GM19452 (cell line): Measurements from ENCODE around the gene GOLIM4.
A peak's percentile ranks its signal among the peaks of the same experiment; 100 is the strongest.
"Not testable (repeated sequence)": the region's sequence is repeated elsewhere in the genome, so short reads cannot be mapped to it uniquely, and the experiment has no call there.

Experiments used
- ATAC-seq: cut with Tn5 transposase; IDR thresholded peaks from one replicate; pipeline ENCODE4 v1.9.1; 2021; ENCODE audit not compliant: unreplicated experiment

GOLIM4 gene

DNA sequence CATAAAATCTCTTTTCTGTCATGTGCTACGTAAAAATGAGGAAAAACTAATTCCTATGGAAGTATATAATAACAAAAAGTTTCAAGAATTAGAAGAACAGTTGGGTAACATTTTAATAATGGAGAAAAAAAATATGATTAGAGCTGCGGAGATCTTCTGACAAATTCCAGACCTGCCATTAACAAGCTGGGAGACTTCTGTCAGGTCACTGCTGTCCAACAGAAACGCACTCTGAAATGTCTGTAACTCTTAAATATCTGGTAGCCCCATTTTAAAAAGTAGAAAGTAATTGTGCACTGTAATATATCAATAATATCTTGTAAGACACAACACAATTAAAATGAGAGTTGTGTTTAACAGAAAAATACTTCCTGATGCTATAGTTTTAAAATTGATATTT lies 15.7 kb downstream of the GOLIM4 start:
- ATAC-seq: no peak

DNA sequence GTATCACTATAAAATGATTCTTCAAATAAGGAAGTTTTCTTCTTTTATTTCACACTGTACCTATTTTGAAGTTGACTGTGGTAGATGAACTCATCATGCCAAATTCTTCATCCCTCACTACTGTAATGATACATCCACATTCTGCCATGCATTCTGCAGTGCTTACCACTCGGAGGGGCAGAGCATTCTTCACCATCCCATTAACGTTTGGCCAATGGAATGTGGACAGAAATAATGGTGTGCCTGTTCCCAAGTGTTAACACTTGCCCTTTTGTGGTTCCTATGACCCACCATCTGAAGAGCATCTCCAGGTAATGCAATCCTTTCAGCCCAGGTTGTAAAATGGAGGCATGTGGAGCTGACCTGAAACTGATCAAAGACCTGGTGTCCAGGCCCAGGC lies 18.6 kb downstream of the GOLIM4 start:
- ATAC-seq: no peak

DNA sequence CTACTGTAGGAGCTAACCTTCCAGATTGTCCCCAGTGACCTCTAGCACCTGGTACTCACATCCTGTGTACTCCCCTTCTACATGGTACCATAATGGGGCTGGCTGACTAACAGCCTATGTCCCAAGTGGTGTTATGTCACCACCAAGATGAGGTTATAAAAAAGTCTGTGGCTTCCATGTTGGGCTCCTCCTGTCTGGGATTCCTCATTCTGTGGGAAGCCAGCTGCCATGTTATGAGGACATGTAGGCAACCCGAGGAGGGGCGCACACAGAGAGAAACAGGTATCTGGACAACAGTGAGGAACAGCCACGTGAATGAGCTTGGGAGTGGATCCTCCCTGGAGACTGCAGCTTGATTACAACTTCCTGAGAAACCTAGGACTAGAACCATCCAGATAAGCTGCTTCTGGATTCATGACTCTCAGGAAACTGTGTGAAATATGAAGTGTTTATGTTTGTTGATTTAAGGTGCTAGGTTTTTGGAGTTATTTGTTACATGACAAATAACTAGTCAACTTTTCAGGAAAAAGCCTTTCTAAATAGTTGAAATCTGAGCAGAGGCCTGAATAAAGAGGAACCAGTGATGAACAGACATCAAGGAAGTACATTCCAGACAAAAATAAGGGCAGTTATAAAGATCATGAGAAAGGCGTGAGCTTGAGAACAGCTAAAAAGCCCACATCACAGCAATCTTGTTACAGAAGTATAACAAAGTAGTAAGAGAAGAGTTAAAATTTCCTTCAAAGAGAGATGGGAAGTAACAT lies 21.7 kb downstream of the GOLIM4 start:
- no peak for ATAC-seq

DNA sequence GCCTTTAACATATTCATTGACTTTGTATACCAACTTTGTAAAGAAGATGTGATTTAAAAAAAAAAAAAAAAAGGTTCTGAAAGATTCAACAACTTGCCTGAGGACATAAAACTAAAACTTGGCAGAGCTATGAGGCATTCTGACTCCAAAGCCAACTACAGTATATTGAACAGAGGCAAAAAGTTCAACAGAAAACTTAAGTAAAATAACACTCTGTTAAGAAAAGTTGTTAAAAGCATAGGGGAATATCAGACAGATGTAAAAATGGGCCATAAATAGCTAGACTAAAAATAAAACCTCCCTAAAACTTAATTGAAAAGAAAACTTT lies 23.4 kb downstream of the GOLIM4 start:
- ATAC-seq: no peak

DNA sequence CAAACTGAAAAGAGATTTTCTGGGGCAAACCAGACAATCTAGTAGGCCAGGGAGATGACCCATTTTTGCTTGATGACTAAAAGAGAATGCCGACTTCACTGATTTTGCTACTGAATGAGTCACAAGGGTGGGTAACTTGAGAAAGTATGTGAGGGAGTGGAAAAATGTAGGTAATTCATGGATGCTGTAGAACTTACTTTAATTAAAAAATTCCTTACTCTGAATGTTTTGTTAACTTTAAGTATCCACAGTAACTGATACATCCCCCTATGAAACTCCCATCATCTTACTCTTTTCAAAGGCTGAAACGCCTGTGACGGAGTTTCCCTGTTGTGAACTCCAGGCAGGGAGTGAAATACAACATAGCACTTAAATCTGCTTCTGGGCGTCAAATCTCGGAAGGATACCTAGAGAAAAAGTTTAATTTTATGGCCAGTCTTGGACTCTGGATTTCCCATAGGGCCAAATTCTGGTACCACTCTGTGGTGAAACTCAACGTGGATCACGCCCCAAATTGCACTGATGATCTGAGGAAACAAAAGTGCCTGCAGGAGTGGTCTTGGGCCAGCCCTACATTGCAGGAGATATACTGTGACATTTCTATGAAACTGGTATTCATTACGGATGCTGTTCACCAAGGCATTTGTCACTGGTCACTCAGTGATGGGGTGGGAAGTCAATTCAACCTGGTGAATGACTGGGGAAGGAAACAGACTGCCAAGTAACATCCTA lies 24.0 kb downstream of the GOLIM4 start:
- ATAC-seq: no peak

DNA sequence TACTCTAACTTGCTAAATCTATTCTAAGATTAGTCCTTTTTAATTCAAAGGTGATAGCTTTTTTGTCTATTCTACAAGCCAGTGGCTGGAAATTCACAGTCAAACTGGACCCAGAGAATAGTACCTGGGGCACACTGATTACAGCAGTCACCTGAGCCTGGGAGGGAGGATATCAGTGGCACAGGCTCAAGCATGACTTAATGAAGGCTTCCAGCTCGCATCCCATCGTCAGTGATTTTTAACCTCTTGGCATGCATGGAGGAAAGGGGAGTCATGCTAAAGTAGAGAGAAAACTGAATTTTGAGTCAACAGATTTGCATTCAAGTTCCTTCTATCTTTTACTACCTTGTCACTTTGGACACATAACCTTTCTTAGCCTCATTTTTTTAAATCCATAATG lies 24.8 kb downstream of the GOLIM4 start:
- no peak for ATAC-seq

DNA sequence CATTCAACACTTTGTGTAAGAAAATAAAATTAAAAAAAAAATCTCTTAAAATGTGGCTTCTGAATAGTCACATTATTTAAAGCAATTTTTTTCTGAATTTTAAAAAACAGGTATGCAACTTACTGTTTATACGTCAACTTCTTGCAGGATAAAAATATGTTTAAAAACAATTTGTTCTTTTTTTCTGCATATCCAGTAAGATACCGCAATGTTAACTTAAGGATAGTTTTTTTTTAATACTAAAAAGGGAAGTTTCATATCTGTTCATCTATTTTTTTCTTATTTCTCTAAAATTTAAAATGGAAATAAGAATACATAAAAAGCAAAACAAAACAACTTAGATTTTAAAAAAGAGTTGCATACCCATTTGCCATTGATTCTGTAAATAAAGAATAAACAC lies 27.4 kb downstream of the GOLIM4 start:
- no peak for ATAC-seq

DNA sequence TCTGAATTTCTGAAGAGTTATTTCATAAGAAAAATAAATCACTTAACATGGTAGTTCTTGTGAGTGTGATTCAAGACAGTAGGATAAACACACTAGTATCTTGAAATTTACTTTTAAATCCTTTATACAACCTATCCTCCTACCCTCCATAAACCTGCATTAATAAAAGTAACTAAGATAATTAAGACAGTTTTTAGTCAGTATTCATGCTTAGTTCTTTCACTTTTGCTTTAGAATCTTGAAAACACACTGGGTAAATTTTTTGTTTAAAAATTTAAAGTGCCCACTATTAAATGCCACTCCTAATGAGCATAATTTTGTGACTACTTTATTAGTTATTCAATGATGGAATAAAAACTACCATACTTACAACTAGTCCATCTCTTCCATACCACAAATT lies 28.8 kb downstream of the GOLIM4 start:
- ATAC-seq: no peak

DNA sequence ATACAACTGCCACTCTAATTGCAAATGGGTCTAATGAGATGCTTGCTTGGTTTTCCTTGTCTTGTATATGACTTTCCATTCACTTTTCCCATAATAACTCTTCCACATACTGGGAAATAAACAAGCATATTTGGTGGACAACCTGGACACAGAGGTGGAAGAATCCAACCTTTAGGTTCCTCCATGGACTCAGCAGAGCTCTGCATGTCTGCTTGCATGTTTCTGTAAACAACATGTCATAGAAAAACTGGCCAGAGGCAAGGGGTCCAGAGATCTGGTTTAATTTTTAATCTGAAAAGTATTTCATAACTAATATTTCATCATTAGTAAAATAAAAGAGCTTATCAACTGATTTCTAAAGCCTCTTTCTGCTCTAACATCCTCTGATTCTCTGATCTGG lies 30.2 kb downstream of the GOLIM4 start:
- ATAC-seq: no peak

DNA sequence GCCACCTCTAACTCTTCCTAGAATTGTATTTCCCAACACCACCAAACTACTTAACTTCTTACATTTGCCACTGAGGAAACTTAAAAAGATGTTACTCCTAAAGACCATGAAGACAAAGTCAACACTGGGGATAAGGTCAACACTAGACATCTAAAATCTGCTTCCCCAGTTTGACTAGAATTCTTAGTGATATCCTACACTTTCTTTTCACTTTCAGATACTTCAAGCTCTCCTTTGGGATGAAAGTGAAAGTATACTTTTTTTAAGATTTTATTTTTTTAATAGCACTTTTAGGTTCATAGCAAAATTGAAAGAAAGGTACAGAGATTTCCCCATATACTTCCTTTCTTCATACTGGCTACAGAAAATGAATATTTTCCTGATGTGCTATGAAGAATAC lies 32.6 kb downstream of the GOLIM4 start:
- ATAC-seq: no peak

DNA sequence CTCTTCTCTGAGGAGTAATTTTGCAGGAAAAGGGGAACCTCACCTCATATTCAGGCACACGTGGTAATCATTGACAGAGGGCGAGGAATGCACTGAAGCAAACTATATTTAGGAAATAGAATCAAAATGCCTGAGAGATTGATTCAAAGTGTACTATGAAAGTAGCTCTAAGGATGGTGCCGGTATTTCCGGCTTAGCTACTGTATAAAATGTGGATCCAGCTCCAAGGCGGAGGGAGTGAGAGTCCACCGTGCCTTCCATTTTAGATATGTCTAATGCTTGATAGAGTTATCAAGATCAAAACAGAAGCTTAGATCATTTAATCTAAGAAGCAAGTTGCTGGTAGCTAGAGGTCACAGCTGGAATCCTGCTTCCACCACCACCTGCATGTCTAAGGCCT lies 33.0 kb downstream of the GOLIM4 start:
- no peak for ATAC-seq

DNA sequence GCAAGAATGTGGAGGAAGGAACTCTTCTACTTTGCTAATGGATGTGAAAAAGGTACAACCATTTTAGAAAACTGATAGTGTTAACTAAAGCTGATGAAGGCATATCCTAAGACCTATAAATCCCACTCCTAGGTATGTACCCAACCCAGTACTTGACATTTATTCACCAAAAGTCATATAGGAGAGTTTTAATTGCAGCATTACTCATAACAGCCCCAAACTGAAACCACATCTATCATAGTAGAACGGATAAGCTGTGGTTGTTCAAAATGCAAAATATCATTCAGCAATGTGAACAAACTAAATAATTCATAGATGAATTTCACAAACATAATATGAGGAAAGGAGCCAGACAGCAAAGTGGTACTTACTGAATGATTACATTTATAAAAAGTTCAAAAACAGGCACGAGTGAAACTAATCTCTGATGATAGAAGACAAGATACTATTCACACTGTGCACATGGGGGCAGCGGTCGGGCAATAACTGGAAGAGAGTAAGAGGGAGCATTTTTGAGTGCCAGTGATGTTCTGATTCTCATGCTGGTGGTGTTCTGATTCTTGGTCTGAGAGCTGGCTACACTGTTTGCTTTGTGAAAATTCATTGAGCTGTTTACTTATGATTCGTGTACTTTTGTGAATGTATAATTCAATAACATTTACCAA lies 34.3 kb downstream of the GOLIM4 start:
- peak; percentile 92 for ATAC-seq

DNA sequence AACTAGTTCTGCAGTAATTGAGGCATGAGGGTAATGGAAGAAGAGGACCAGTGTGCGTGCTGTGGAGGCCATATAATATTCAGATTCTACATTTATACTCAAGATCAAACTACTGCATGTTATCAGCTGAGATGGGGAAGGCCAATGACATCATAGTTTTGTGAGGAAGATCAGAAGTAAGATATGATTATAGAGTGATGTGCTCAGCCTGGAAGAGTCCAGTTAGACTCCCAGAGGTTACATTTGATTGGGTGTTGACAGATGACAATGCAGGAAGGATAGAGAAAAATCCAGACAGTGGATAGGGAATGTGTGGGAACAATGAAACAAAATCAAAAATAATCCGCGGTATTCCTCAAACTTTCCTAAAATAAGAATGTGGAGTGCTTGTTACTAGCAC lies 35.4 kb downstream of the GOLIM4 start:
- no peak for ATAC-seq

DNA sequence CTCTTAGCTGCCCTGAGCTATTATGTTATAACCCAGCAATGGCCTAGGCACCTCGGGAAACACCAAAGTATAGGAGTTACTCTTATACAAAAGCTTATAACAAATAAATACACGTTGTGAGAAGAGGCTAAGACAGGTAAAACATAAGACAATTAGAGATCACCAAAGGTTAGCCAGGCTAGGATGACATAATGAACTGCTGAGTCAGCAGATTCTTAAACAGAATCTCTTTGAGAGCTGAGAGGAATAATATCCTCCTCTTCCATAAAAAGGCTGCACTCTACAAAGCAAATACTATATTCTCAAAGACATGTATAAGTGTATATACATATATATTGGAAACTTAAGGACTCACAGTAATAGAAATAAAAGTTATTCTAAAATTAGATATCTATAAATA lies 37.2 kb downstream of the GOLIM4 start:
- ATAC-seq: no peak

DNA sequence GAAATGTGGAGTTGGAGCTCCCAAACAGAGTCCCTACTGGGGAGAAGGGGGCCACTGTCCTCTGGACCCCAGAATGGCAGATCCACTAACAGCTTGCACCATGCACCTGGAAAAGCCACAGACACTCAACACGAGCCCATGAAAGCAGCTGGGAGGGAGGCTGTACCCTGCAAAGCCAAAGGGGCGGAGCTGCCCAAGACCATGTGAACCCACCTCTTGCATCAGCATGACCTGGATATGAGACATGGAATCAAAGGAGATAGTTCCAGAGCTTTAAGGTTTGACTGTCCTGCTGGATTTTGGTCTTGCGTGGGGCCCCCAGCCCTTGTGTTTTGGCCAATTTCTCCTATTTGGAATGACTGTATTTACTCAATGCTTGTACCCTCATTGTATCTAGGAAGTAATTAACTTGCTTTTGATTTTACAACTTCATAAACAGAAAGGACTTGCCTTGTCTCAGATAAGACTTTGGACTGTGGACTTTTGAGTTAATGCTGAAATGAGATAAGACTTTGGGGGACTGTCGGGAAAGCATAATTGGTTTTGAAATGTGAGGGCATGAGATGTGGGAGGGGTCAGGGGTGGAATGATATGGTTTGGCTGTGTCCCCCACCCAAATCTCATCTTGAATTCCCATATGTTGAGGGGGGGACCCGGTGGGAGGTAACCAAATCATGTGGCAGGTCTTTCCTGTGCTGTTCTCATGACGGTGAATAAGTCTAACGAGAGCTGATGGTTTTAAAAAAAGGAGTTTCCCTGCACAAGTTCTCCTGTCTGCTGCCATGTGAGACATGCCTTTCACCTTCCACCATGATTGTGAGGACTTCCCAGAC lies 39.1 kb downstream of the GOLIM4 start:
- not testable (repeated sequence) for ATAC-seq

DNA sequence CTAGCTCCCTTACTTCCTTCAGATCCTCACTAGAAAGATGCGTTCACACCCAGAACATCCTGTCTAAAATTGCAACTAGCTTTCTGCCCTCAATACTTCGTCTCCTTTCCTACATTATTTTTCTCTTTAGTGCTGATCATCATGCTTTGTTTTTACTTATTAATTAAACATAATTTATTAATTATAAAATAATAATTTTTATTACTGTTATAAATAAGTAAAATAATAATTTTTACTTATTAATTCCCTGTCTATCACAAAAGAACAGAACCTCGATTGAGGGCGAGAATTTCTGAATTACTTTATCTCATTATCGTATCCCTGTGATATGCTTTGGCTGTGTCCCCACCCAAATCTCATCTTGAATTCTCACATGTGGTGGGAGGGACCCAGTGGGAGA lies 41.3 kb downstream of the GOLIM4 start:
- no peak for ATAC-seq

DNA sequence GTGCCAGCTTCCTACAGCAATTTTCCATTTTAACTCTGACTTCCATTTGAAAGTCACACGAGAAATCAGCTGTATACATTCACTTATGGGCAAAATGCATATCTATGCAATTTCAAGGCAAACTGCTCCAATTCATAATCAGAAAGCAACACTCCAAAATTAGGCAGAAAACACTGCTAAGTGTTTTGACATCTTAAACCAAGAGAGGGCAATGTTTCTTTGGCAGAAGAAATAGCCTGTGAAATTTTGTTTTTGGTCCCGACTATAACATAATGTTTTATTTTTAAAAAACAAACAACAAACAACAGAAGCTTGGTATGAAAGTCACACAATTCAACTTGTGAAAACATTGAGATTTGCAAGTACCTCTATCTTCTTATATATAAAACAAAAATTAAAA lies 42.6 kb downstream of the GOLIM4 start:
- ATAC-seq: no peak

DNA sequence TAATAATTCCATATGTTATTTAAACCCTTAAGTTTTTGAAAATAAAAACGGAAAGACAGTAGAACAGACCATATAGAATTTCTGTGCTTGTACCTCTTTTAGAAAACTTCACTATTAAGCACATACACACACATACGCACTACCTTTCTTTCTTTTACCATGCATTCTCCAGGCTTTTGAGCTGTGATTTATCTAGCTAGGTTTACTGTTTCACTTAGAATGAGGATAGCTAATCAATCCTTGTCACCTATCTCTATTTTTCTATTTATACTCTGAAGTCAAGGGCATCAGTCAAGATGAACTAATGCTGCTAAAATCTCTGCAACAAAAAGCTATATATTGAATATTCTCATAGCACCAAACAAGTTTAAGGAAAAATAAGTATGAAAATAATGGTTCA lies 43.2 kb downstream of the GOLIM4 start:
- no peak for ATAC-seq

DNA sequence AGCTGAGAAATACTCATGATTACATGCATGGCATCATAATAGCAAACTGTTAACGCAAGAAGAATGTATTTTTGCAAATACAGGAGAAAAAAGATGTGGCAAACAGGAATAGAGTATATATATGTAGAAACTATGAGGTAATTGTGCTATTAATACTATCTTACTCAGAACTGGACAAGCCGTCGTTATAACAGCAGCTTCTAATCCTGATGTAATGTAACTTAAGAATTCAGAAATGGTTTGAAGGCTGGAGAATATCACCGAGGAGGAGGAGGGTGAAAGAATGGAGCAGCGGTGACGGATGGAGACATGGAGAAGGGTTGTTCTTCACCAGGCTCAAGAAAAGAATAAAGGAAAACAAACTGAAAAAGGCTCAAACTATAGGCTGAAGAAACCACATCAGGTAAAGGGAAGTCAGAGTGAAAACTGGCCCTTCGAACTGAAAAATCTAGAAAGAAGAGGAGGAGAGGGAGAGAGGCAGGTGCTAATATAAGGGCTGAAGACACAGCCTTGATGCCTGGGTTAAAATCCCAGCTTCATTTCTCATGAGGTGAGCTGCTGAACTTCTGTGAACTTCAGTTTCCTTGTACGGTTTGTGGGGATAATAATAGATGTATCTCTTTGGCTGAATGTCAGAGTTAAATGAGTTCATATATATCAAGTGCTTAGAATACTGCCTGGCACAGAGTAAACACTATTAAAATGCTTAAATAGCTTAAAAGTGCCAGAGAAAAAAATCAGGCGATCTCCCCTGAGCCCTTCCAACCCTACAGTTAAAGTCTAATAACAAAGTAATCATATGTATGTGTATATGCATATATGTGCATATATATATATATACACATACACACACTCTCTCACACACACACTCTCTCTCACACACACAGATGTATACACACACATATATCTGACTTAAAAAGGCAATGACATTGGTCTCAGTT lies 43.9 kb downstream of the GOLIM4 start:
- ATAC-seq: peak; percentile 60

DNA sequence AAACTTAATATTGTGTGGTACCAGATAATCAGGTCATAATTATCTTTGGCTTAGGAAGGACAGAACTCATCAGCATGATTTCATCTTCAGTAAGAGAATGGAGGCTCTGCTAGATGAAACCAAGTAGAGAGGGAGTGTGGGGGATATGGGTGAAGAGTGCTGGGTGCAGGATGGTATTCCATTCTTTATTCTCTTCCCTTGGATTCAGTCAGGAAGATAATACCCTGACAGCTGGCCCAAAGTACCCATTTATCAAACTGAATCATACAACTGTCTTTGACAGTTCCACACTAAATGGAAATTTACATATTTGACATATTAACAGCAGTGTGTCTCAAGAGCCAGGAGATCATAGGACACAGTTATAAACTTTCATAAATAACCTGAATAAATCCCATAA lies 44.7 kb downstream of the GOLIM4 start:
- ATAC-seq: no peak
